ENCODE results near the gene MOCS2. TPM values are rescaled to one million over a fixed set of nuclear protein-coding genes. Genes with fewer than 3 reads are reported as not detected.

MOCS2 gene
- total and polyA plus RNA-seq, 10 of the 15 experiments (the other 5 are each of a cell fraction or from before 2014, with no cell fraction given) = 11.0 to 27.4 (median 22.5) TPM

GRCh38 chr5:53063176-53063575, 46.4 kb downstream of the MOCS2 start (continued):
- TF ChIP-seq BHLHE40 (IDR thresholded peaks at IDR 0.05; ENCODE audit: borderline replicate concordance in 1 of 2, low read depth in 2 of 2, low read length in 1 of 2) (no peak), HDAC2 (IDR thresholded peaks at IDR 0.05) (no peak), ZNF592 (IDR thresholded peaks at IDR 0.05) (no peak)

- ChIA-PET CTCF (no interaction called here), SMC1A (ENCODE audit: uncharacterized antibody, unreplicated experiment) (interaction anchor here (1.7 kb wide), 1 partner anchor 90 kb away, joined by 4 read pairs; no protein-coding TSS in a partner anchor), POLR2A (no interaction called here), RAD21 (ENCODE audit: unreplicated experiment) (no interaction called here)
- no peak overlapping the region for H2AFZ ChIP-seq (ENCODE audit: control insufficient read depth, low read depth, low read length)
- no peaks in the 10 kb centered on the region for H3K27me3 ChIP-seq (replicated peaks in 1 of 2; ENCODE audit: control insufficient read depth in 2 of 2, insufficient read depth in 2 of 2, low read length in 1 of 2)
- WGBS (ENCODE audit: insufficient coverage, insufficient replicate concordance, low lambda C conversion rate, missing lambda C conversion rate) = 39% methylated on average over 5 of the region's 5 CpGs
- DNase-seq (ENCODE audit: low read depth, low spot score) = no peak
- H3K27ac ChIP-seq (ENCODE audit: control insufficient read depth, insufficient read depth) = no peak overlapping the region
- H3K4me1 ChIP-seq (ENCODE audit: control insufficient read depth, insufficient read depth, low read length) = no peaks in the 10 kb centered on the region
- intact Hi-C loops (cut with micrococcal nuclease; ENCODE audit: unreplicated experiment) (no loop called here), in situ Hi-C loops (cut with MboI) (no loop called here)
- no peaks in the 10 kb centered on the region for H3K79me2 ChIP-seq (ENCODE audit: control insufficient read depth, insufficient read depth, low read length)
- FAIRE-seq = no peak
- no peak overlapping the region for H3K4me3 ChIP-seq
- no TSS peak for BruUV-seq (replicated peaks)
- H4K20me1 ChIP-seq (ENCODE audit: control insufficient read depth, insufficient read depth) = no peaks in the 10 kb centered on the region
- no peak for TF ChIP-seq HDAC2 (IDR thresholded peaks at IDR 0.05)
- no peak for TF ChIP-seq GABPA (IDR thresholded peaks at IDR 0.05; ENCODE audit: low read depth)
- no peak for TF ChIP-seq ZNF622 (IDR thresholded peaks at IDR 0.05)
- TF ChIP-seq EP300 (IDR thresholded peaks at IDR 0.05; ENCODE audit: borderline replicate concordance in 1 of 2, control insufficient read depth in 1 of 2, low read depth in 2 of 2, low read length in 2 of 2) = no peak
- TF ChIP-seq POU2F2 (IDR thresholded peaks at IDR 0.05; ENCODE audit: borderline replicate concordance, low read depth, low read length) = no peak
- H3K9me3 ChIP-seq (replicated peaks; ENCODE audit: control insufficient read depth, insufficient read depth, low read length) = no peaks in the 10 kb centered on the region
- no peak overlapping the region for H3K9ac ChIP-seq (ENCODE audit: control insufficient read depth, insufficient read depth, low read length)
- no peak for ATAC-seq
- H3K4me2 ChIP-seq (ENCODE audit: control insufficient read depth, insufficient read depth) = no peak overlapping the region
- H3K36me3 ChIP-seq (ENCODE audit: control insufficient read depth in 2 of 2, insufficient read depth in 2 of 2, low read length in 1 of 2) = no peaks in the 10 kb centered on the region
These were observed 50.3 kb downstream of the MOCS2 start for GRCh38 chr5:53059281-53059680.
